ENCODE measurements around the gene ZFAND3. TPM values are rescaled to one million over a fixed set of nuclear protein-coding genes. Genes with fewer than 3 reads are reported as not detected.

The ZFAND3 gene
- total and polyA plus RNA-seq, 10 donors = 9.3 to 63.7 (median 49.9) TPM

DNA sequence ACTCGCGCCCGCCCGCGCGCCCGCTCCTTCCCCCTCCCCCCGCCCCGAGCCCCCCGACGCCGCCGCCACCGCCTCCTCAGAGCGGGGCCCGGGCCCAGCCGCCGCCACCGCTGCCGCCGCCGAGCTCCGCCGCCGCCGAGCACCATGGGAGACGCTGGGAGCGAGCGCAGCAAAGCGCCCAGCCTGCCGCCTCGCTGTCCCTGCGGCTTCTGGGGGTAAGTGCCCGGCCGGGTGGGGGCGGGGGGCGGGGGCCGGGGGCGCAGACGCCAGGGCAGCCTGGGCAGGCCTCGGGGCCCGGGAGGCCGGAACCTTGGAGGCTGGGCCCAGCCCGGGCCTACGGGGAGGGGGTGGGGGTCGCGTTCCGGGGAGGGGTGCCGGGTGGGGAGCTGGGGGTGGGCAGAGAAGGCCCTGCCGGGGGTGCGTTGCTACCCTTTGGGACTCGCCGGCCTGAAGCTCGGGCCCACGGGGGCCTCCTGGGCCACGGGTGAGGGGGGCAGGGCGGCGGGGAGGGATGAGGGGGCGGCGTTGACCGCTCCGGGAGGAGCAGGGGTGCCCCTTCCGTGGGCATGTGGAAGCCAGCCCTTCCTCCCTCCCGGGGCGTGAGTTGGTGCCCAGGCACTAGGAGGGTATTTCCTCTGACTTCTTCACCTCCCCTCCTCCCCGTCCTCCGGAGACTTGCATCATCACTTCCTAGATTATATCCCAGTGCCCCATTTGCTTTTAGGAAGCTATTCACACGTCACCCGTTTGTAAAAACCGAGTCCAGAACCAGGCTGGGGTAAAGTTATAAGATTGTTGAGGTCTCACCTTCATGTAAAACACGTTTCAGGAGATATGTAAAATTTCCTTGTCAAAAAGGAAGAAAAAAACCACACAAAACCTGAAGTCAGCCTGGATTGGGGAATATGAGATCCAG, 533 bp downstream of the ZFAND3 start:
- peak overlapping the region; percentile 57 to 94 (median 83) for H3K4me3 ChIP-seq
- no peaks in the 10 kb centered on the region for H3K27me3 ChIP-seq (replicated peaks in 1 of 7)
- 0 to 1% (median 0%) methylated on average over 11 to 71 of the region's 71 CpGs for WGBS, 5 donors
- intact Hi-C loops (cut with DNase I; ENCODE audit: low total_unique reads) = no loop called here
- peak; percentile 91 for DNase-seq
- no peaks in the 10 kb centered on the region for H3K36me3 ChIP-seq
- H3K4me1 ChIP-seq = peaks cover 42 to 69% (median 57%) of the 10 kb centered on the region in 6 donors
- TF ChIP-seq, protein P1, sequence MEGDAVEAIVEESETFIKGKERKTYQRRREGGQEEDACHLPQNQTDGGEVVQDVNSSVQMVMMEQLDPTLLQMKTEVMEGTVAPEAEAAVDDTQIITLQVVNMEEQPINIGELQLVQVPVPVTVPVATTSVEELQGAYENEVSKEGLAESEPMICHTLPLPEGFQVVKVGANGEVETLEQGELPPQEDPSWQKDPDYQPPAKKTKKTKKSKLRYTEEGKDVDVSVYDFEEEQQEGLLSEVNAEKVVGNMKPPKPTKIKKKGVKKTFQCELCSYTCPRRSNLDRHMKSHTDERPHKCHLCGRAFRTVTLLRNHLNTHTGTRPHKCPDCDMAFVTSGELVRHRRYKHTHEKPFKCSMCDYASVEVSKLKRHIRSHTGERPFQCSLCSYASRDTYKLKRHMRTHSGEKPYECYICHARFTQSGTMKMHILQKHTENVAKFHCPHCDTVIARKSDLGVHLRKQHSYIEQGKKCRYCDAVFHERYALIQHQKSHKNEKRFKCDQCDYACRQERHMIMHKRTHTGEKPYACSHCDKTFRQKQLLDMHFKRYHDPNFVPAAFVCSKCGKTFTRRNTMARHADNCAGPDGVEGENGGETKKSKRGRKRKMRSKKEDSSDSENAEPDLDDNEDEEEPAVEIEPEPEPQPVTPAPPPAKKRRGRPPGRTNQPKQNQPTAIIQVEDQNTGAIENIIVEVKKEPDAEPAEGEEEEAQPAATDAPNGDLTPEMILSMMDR (IDR thresholded peaks at IDR 0.05 in 8 of 11, conservative IDR thresholded peaks at IDR 0.05 in 3 of 11) = no peak
- TF ChIP-seq POLR2AphosphoS5 (IDR thresholded peaks at IDR 0.05) (peak; percentile 58 to 70 (median 67)), POLR2A (IDR thresholded peaks at IDR 0.05) (no peak)
- no peaks in the 10 kb centered on the region for H3K9me3 ChIP-seq
- peak overlapping the region; percentile 92 to 99 (median 98) for H3K27ac ChIP-seq

DNA sequence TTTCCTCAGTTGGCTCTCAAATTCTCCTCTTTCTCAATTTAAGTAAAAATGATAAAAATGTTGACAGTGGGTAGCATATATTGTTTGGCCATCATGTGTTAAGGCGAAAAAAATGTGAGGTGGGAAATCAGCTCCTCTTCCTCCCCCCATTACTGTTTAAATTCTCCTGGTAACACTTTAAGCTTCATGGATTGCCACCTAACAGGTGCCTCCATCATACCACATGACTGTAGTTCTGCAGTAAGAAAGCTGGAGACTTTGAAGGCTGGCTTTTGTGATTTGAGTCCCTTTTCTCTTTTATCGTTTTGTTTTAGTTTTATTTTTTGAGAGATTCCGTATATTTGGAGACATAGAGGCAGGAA, 1.2 kb downstream of the ZFAND3 start:
- Histone ChIP-seq H3K27me3 (replicated peaks in 1 of 7) (no peaks in the 10 kb centered on the region), H3K4me3 (peak overlapping the region; percentile 57 to 94 (median 83)), H3K4me1 (peaks cover 45 to 75% (median 62%) of the 10 kb centered on the region in 6 donors), H3K27ac (peak overlapping the region; percentile 92 to 99 (median 98)), H3K36me3 (no peaks in the 10 kb centered on the region), H3K9me3 (no peaks in the 10 kb centered on the region)
- 52 to 65% (median 56%) methylated on average over 3 of the region's 3 CpGs for WGBS, 5 donors
- TF ChIP-seq POLR2AphosphoS5 (IDR thresholded peaks at IDR 0.05) = no peak
- TF ChIP-seq, protein P1 (IDR thresholded peaks at IDR 0.05 in 8 of 11, conservative IDR thresholded peaks at IDR 0.05 in 3 of 11) = no peak
- TF ChIP-seq POLR2A (IDR thresholded peaks at IDR 0.05) = no peak
- intact Hi-C loops (cut with DNase I; ENCODE audit: low total_unique reads) = no loop called here
- DNase-seq = no peak

DNA sequence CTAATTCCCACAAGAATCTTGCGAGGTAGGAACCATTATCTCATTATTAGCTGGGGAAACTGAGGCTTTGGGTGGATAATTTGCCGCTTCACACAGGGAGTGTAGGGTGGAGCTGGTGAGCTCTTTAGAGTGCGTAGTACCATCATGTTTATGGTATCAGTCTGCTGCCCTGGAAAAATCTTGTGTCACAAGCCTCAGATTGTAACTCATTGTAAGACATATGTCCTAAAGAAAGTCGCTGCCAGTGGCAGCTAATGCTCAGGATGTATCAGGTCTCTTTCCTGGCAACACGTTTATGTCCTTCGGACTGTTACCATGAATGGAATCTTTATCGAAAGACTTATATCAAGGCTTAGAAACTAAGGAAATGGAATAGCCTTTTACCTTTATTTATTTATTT, 1.9 kb downstream of the ZFAND3 start:
- 81 to 90% (median 84%) methylated on average over 7 of the region's 7 CpGs for WGBS, 5 donors

More for the DNA sequence above, 1.9 kb downstream of the ZFAND3 start:
- Histone ChIP-seq H3K27me3 (replicated peaks in 1 of 7) (no peaks in the 10 kb centered on the region), H3K36me3 (no peaks in the 10 kb centered on the region), H3K27ac (peak overlapping the region in 2 of 8 donors; percentile 92 to 99), H3K4me1 (peaks cover 49 to 83% (median 70%) of the 10 kb centered on the region in 6 donors), H3K4me3 (peak overlapping the region in 2 of 8 donors; percentile 89 to 94), H3K9me3 (no peaks in the 10 kb centered on the region)
- no peak for DNase-seq
- TF ChIP-seq, protein P1 (IDR thresholded peaks at IDR 0.05 in 8 of 11, conservative IDR thresholded peaks at IDR 0.05 in 3 of 11) = no peak
- TF ChIP-seq POLR2AphosphoS5 (IDR thresholded peaks at IDR 0.05) (no peak), POLR2A (IDR thresholded peaks at IDR 0.05) (no peak)
- intact Hi-C loops (cut with DNase I; ENCODE audit: low total_unique reads) = no loop called here

Data from spleen (tissue), 11 donors.